GM19193 (cell line): ENCODE measurements around the gene TMEM240.

Experiments
- POLR2A ChIP-seq: IDR thresholded peaks from 4 replicates; pipeline ENCODE4 v1.6.1; 2011; ENCODE audit not compliant: insufficient read depth, insufficient read length; ENCODE audit errors: extremely low read depth

The TMEM240 gene

DNA sequence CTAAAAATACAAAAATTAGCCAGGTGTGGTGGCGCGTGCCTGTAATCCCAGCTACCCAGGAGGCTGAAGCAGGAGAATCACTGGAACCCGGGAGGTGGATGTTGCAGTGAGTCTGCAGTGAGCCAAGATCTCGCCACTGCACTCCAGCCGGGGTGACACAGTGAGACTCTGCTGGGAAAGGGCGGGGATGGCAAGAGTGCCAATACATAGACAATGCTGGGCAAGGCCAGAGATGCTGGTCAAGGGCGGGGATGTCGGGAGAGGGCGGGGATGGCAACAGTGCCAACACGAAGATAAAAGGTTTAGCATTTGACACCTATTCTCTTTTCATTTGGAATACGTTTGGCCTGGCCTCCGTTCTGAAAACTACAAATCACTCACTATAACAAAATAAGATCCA is 23.3 kb upstream of the TMEM240 start:
- no peak for TF ChIP-seq POLR2A

DNA sequence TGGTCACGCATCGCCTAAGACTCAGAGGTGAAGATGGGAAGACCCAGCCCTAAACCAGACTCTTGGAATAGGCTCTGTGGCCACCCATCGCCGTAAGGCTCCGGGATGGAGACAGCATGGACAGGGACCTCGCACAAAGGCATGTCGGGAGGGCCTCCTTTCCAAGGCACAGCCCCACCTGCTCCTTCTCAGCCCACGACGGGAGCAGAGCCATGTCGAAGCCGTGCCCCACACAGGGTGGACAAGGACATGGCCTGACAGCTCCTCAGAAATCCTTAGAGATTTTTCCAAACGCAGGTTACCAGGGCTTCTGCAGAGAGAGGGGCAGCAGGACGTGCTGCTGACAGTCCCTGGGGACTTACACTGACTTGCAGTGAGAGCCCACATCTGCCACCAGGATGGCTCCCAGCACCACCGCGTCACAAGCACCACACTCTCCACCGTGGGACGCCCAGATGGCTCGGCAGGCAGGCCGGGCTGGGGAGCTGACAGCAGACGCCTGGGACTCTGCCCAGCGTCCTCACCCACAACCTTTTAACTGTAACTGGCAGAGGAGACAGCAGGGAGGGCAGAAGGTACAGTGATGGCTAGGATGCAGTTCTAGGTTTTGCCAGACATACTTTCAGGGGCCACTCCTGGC is 22.3 kb upstream of the TMEM240 start:
- TF ChIP-seq POLR2A = peak; percentile 4

DNA sequence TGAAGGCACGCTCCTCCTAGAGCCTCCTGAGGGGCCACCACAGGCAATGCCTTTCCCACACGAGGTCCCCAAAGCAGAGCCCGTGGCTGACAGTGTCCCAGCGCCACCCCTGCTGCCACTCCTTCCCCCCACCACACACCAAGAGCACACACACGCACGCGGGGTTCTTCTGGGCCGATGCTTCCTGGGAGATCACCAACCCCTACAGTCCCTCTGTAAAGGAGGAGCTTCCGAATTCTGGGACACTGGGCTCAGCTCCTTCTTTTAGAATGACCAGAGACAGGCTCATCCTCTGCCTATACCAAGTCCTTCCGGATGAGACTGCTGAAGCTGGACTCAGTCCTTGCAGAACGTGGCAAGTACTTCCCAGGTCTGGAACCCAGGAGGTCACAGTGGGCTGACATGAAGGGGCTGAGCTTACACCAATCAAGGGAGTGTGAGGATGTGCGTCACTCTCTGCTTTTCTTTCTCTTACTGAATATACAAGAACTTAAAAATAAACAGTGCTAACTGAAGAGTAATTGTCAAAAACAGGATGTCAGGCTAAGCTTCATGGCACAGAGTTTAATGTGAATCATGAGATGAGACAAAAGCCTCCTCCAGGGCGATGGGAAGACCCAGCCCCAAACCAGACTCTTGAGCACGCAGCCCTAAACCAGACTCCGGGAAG is 21.5 kb upstream of the TMEM240 start:
- no peak for TF ChIP-seq POLR2A

DNA sequence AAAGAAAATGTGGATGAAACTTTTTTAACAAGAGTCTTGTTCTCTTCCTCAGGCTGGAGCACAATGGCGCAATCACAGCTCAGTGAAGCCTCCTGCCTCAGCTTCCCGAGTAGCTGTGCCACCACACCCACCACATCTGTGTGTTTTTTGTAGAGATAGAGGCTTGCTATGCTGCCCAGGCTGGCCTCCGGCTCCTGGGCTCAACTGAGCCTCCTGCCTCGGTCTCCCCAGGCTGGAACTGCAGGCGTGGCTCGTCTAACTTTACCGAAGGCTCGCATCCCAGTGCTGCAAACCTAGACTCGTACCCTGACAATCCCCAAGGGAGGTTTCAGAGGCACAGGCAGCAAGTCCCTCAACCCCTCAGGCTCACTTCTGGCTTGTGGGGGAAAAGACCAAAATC is 19.8 kb upstream of the TMEM240 start:
- no peak for TF ChIP-seq POLR2A

DNA sequence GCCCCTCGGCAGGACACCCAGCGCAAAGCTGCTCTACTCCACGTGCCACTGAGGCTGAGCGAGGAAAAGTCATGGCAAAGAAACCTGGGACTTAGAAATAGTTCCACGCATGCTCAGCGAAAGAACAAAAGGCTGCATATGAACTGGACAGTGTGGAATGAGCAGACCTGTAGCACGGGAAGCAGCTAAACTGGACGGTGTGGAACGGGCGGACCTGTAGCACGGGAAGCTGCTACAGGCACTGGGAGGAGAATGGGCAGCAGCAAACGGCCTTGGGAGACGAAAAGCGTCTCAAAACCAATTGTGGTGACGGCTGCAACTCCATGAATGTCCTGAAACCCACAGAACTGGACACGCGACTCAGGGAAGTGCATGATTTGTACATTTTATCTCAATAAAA is 18.6 kb upstream of the TMEM240 start:
- TF ChIP-seq POLR2A = no peak

DNA sequence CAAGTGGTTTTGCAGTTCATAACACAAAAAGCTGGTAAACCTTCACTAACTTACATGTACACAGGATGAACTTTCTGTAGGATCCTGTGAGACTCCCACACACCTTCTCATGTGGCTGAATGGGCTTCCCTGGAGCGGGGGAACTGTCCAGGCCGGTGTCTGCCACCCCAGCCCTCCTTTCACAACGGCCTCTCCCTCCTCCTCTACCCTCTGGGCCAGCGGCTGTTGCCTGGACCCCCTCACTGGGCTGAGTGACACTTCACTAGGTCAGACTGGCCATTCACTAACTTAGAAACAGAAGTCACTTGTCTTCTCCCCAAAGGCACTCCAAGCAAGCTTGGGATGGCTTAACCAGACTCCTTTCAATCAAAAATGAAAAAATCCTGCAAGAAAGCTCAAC is 18.2 kb upstream of the TMEM240 start:
- no peak for TF ChIP-seq POLR2A

DNA sequence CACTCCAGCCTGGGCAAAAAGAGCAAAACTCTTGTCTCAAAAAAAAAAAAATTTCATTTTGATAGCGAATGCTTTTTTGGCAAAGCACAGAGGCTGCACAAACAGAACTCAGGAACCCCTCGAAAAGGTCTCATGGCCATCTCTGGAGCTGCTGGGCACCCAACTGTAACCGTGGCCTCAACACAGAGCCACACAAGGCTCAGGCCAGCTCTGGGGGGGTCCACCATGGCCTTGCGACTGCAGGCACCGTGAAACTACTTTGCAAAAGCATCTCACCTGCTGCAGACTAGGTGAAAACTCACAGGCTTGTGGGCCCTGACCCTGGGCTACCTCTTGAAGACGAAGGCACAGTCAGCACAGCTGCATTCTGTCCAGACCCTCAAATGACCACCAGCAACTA is 16.1 kb upstream of the TMEM240 start:
- no peak for TF ChIP-seq POLR2A

DNA sequence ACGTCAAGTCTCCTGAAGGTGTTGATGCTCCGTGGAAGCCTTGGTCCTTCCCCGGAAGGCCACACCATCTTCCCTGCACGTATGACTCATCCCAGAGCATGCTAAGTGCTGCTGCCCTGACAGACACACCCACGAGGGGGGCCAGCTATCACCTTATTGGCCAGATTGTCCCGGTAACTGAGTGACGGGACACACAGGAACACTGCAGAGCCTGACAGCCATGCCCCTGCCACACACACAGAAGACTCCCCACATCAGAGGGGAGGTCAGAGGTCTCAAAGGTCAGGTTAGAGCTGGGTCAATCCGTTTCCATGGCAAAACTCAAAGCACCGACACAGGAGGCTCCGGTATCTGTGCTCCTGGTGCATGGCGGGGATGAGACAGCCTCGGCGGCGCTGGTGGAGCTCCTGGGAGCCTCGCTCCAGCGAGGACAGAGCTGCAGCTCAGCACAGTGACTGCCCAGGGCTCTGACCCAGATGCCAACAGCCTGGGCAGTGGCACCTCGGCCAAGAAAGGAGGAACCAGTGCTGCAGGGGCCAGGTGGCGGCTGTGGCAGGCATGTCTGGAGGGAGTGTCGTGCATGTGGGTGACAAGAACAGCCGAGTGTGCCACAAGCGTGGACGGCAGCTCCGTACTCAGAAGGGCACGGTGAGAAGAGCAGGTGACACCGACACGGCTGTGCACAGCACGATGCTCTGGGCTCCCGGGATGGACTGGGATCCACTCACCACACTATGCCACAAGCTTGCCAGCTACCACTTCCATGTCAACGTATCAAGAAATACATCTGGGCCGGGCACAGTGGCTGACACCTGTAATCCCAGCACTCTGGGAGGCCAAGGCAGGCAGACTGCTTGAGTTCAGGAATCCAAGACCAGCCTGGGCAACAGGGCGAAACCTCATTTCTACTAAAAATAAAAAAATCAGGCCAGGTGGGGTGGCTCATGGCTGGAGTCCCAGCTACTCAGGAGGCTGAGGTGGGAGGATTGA is 14.8 kb upstream of the TMEM240 start:
- TF ChIP-seq POLR2A = no peak

DNA sequence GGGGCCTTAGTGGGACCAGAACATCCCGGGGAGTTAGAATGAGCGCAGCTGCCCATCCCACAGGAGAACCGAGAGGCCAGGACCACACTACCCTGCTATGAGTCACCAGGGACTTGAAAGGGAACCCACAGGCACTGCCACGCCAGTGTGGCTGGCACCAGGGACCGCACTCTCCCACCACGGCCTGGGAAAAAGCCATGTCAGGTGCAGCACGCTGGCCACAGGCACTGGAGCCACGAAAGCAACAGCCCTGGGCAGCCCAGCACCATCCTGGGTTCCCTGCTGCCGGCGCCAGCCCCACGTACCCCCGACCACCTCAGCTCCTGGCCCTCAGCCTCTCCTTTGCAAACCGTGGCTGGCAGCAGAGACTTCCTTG is 14.1 kb upstream of the TMEM240 start:
- TF ChIP-seq POLR2A = no peak

DNA sequence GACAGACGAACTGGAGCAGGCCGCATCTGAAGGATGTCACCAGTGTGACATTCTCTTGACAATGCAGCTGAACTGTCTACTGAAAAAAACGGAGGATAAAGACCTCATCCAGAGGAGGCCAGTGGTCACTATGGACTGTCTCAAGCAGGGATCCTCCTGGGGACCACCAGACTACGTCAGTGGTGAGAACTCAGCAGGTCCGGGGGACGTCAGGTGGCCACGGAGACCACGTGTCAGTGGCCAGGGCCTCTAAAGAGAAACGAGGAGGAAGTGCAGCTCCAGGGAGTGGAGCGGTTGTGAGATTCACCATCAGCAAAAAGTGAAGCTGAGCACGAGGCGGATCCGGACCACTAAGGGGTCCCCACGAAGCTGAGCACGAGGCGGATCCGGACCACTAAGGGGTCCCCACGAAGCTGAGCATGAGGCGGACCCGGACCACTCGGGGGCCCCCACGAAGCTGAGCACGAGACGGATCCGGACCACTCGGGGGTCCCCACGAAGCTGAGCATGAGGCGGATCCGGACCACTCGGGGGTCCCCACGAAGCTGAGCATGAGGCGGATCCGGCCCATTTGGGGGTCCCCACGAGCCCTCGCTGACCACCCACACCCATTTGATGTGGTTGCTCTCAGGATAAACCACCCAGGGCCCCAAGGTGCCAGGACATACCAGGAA is 13.5 kb upstream of the TMEM240 start:
- no peak for TF ChIP-seq POLR2A

DNA sequence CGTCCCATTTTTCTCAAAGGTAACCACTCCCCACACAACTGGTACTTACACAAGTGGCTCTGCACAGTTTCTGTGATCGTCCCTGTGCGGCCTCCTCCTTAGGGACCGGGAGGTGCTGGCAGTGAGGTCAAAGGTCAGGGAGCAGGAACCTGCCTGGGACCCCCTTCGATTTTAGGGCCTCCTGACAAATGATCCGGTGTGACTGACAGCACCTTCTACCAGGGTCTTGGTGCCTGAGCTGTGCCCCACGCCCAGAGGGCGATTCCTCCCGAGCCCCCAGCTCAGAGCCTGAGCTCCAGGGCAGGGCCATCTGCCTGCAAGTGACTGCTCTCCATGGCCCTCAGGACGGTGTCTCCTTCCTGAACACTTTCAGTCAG is 11.8 kb upstream of the TMEM240 start:
- no peak for TF ChIP-seq POLR2A

DNA sequence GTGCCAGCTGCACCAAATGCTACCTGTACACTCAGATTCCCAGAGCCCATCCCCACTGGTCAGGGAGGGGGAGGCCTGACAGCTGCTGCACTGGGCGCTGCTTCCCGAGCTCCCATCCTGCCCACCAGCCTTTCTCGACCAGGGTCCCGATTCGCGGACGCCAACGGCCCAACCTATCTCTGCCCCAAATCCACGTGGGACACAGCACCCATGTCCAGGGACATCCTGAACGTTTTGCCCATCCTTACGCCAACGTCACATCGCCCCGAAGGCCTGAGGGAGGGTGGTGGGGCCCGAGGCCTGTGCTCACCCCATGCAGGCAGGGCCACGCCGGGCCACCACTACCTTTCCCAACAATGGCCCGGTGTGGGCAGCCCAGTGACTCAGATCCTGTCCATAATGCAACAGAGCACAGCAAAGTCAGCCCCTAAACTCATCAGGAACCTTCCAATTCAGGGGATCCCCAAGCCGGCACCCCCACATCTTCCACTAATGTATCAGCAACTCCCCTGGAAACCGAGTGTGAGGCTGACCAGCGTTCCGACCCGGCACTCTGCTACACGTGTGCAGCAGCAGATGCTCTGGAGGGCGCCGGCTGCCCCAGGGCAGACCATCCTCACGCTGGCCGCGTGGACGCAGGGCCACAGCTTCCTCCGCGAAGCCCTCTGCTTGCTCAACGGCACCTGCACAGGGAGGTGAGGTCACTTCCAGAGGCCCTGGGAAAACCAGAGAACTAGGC is 11.3 kb upstream of the TMEM240 start:
- TF ChIP-seq POLR2A = no peak

DNA sequence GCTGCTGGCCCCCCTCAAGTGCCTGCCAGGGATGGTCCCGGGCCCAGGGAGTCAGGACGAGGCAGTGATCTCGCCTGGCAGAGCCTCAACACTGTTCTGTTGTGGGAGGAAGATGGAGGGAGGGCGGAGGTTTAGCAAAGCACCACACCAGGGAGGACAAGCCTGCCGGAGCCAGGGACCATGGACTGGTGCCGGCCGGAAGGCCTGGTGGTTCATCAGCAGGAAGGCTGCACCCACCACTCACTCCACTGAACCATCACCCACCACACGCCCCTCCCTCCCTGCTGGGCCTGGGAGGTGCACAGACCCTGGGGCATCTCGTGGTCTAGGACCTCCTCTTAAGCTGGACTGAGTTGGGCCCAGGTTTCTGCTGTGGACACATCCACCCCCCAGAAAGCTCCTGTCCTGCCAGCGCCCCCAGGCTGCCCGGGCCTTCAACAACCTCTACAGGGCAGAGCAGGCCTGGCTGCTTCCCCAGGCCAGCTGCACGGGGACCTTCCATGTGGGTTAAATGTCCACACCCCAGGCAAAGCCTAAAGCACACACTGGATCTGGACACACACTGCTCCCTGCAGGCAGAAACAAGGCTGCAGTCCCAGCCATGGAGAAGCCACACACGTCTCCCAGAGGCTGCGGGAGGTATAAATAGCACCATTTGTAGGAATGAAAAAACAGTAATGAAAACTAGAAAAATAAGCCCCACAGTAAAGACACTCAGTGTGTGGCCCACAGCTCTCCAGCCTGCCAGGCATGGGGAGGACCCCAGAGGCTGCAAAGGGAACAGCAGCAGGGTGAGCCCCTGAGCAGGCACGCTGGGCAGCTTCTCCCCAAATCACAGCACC is 10.4 kb upstream of the TMEM240 start:
- TF ChIP-seq POLR2A = no peak

DNA sequence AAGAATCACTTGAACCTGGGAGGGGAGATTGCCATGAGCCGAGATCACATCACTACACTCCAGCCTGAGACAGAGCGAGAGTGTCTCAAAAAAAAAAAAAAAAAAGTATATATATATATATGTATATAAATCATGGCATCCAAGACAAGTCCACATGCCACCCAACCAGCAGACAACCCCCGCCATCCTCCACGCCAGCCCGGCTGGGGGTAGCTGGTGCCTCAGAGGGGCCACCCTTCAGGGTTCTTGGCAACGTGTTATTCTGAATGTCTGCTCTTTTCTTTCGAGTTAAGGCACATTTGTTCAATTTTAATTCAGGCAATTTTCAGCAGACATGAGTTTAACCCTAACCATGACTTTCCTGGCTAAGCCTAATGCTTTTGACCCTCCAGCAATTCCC is 9.7 kb upstream of the TMEM240 start:
- TF ChIP-seq POLR2A = no peak

DNA sequence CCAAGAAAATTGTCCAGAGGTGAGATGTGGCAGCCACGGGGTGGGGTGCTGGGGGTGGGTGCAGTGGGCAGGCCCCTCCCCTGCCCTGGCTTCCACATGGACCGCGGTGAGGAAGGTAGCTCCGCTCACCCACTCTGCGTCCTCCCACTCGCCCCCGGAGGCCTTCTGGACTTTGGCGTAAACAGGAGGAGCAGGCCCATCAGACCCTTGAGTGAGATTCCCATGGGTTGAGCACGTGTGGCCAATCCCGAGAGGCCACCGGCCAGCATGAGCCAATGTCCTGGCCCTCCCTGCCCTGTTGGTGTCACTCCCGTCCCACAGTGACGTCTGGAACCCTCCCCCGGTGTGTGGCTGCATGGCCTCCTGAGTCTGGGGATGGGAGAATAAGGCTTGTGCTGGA is 8.2 kb upstream of the TMEM240 start:
- TF ChIP-seq POLR2A = no peak
